Mesenchymal stem cell (in vitro differentiated cells and primary cell): ENCODE data around the gene NMD3.

Experiments
- DNase-seq: peaks from one replicate; pipeline ENCODE4 v3.0.0-alpha.2; 2013
- H2AFZ ChIP-seq: one replicate; pipeline ENCODE4 v1.6.1; 2013; ENCODE audit warnings: low read depth, mild to moderate bottlenecking, control low read depth, inconsistent platforms, low read length, moderate library complexity
- H2AK5ac ChIP-seq: 2 replicates; pipeline ENCODE4 v1.6.1; 2013; ENCODE audit warnings: low read length, moderate library complexity, mild to moderate bottlenecking, inconsistent platforms; ENCODE audit not compliant: severe bottlenecking
- H2BK120ac ChIP-seq: one replicate; pipeline ENCODE4 v1.6.1; 2013; ENCODE audit warnings: low read depth, mild to moderate bottlenecking, inconsistent platforms, low read length, moderate library complexity
- H2BK12ac ChIP-seq, 2 experiments: one replicate each; pipeline ENCODE4 v1.6.1; 2013; ENCODE audit warnings: inconsistent platforms in 2 of 2, low read length in 2 of 2, mild to moderate bottlenecking in 2 of 2, moderate library complexity in 2 of 2, control low read depth in 1 of 2
- H2BK15ac ChIP-seq: one replicate; pipeline ENCODE4 v1.6.1; 2013; ENCODE audit warnings: mild to moderate bottlenecking, low read depth, inconsistent platforms; ENCODE audit not compliant: poor library complexity, severe bottlenecking
- H2BK5ac ChIP-seq: 2 replicates; pipeline ENCODE4 v1.6.1; 2013; ENCODE audit warnings: low read depth, mild to moderate bottlenecking, low read length, control low read depth, inconsistent platforms; ENCODE audit not compliant: poor library complexity, severe bottlenecking
- H3K14ac ChIP-seq, 2 experiments: one replicate each; pipeline ENCODE4 v1.6.1; 2013; ENCODE audit warnings: inconsistent platforms in 2 of 2, low read length in 2 of 2, control low read depth in 1 of 2, mild to moderate bottlenecking in 1 of 2, moderate library complexity in 1 of 2
- H3K18ac ChIP-seq, 2 experiments: one replicate each; pipeline ENCODE4 v1.6.1; 2013; ENCODE audit warnings: inconsistent platforms in 2 of 2, low read length in 2 of 2, control low read depth in 1 of 2, low read depth in 1 of 2, mild to moderate bottlenecking in 1 of 2
- H3K23ac ChIP-seq, 2 experiments: one replicate each; pipeline ENCODE4 v1.6.1; 2013; ENCODE audit warnings: inconsistent platforms in 2 of 2, low read length in 2 of 2, mild to moderate bottlenecking in 2 of 2, moderate library complexity in 2 of 2, control low read depth in 1 of 2
- H3K27ac ChIP-seq: 2 replicates; pipeline ENCODE4 v1.5.1; 2013; ENCODE audit warnings: mild to moderate bottlenecking, moderate library complexity, low read length, control low read depth, inconsistent platforms; ENCODE audit not compliant: poor library complexity, severe bottlenecking
- H3K27me3 ChIP-seq, 2 experiments: 2 replicates each; pipeline versions ENCODE4 v1.6.1 to v1.7.0; 2013; ENCODE audit warnings: low read length in 2 of 2, mild to moderate bottlenecking in 2 of 2, moderate library complexity in 2 of 2, control low read depth in 1 of 2, inconsistent platforms in 1 of 2; ENCODE audit not compliant: control insufficient read depth in 1 of 2, insufficient read depth in 1 of 2
- H3K36me3 ChIP-seq, 2 experiments: 2 replicates each; pipeline versions ENCODE4 v1.6.1 to v1.7.0; 2013; ENCODE audit warnings: low read length in 2 of 2, control low read depth in 1 of 2, inconsistent platforms in 1 of 2, low read depth in 1 of 2, mild to moderate bottlenecking in 1 of 2; ENCODE audit not compliant: insufficient read depth in 2 of 2, control insufficient read depth in 1 of 2
- H3K4ac ChIP-seq, 2 experiments: one replicate each; pipeline ENCODE4 v1.6.1; 2013; ENCODE audit warnings: inconsistent platforms in 2 of 2, low read length in 2 of 2, mild to moderate bottlenecking in 2 of 2, moderate library complexity in 2 of 2, control low read depth in 1 of 2, low read depth in 1 of 2
- H3K4me1 ChIP-seq: 2 replicates; pipeline ENCODE4 v1.6.1; 2013; ENCODE audit warnings: low read depth, low read length, control low read depth; ENCODE audit not compliant: control insufficient read depth, insufficient read depth
- H3K4me2 ChIP-seq: 2 replicates; pipeline ENCODE4 v1.6.1; 2013; ENCODE audit warnings: low read length, mild to moderate bottlenecking, inconsistent platforms; ENCODE audit not compliant: poor library complexity, severe bottlenecking
- H3K4me3 ChIP-seq, 2 experiments: 2 replicates each; pipeline versions ENCODE4 v1.5.1 to v1.7.0; 2013; ENCODE audit warnings: low read length in 2 of 2, mild to moderate bottlenecking in 2 of 2, control low read depth in 1 of 2, low read depth in 1 of 2; ENCODE audit not compliant: insufficient read depth in 1 of 2
- H3K79me1 ChIP-seq: replicated peaks from 2 replicates; pipeline ENCODE4 v1.6.1; 2013; ENCODE audit warnings: mild to moderate bottlenecking, control low read depth, low read length, inconsistent platforms; ENCODE audit not compliant: poor library complexity, severe bottlenecking
- H3K9ac ChIP-seq: 2 replicates; pipeline ENCODE4 v1.7.0; 2013; ENCODE audit warnings: mild to moderate bottlenecking, low read length, moderate library complexity
- H3K9me3 ChIP-seq: 2 replicates; pipeline ENCODE4 v1.7.0; 2013; ENCODE audit warnings: mild to moderate bottlenecking, low read length; ENCODE audit not compliant: control insufficient read depth
- H4K8ac ChIP-seq: one replicate; pipeline ENCODE4 v1.6.1; 2013; ENCODE audit warnings: inconsistent platforms, mild to moderate bottlenecking, low read length, moderate library complexity
- H4K91ac ChIP-seq: one replicate; pipeline ENCODE4 v1.6.1; 2013; ENCODE audit warnings: mild to moderate bottlenecking, low read length, inconsistent platforms
- WGBS: methylation state at CpG from one replicate; pipeline ENCODE4 v1.1.7; 2013; ENCODE audit warnings: mixed read lengths; 5-methylcytosine and 5-hydroxymethylcytosine counted together

Gene NMD3

GRCh38 chr3:161263057-161263456, 41.9 kb downstream of the NMD3 start:
- peaks cover 0 to 16% of the 10 kb centered on the region in 2 experiments for H3K36me3 ChIP-seq
- H3K79me1 ChIP-seq: peaks cover 9% of the 10 kb centered on the region
- no peak overlapping the region for H2AK5ac ChIP-seq
- H4K91ac ChIP-seq: no peak overlapping the region
- H3K14ac ChIP-seq: no peak overlapping the region
- no peak overlapping the region for H3K27ac ChIP-seq
- no peak overlapping the region for H2BK12ac ChIP-seq
- no peaks in the 10 kb centered on the region for H3K4me1 ChIP-seq
- no peaks in the 10 kb centered on the region for H3K27me3 ChIP-seq
- no peak overlapping the region for H2BK120ac ChIP-seq
- no peak overlapping the region for H4K8ac ChIP-seq
- H2AFZ ChIP-seq: no peak overlapping the region
- peaks cover 3% of the 10 kb centered on the region for H3K9me3 ChIP-seq
- H3K18ac ChIP-seq: no peak overlapping the region
- peak; percentile 67 for DNase-seq
- H3K4me3 ChIP-seq: no peak overlapping the region
- H2BK15ac ChIP-seq: no peak overlapping the region
- H3K23ac ChIP-seq: no peak overlapping the region
- H3K4me2 ChIP-seq: no peak overlapping the region
- no peak overlapping the region for H3K4ac ChIP-seq
- WGBS: 83% methylated on average over 2 of the region's 3 CpGs
- H3K9ac ChIP-seq: peak overlapping the region; percentile 36
- H2BK5ac ChIP-seq: no peak overlapping the region

GRCh38 chr3:161264852-161265251, 43.7 kb downstream of the NMD3 start:
- no peak overlapping the region for H3K4me2 ChIP-seq
- H3K23ac ChIP-seq: no peak overlapping the region
- H3K14ac ChIP-seq: no peak overlapping the region
- no peak overlapping the region for H3K18ac ChIP-seq
- no peak overlapping the region for H4K91ac ChIP-seq
- H4K8ac ChIP-seq: no peak overlapping the region
- no peak overlapping the region for H3K4me3 ChIP-seq
- H2AK5ac ChIP-seq: no peak overlapping the region
- H3K36me3 ChIP-seq: peaks cover 0 to 10% of the 10 kb centered on the region in 2 experiments
- H2BK15ac ChIP-seq: no peak overlapping the region
- no peak overlapping the region for H2BK120ac ChIP-seq
- H3K9ac ChIP-seq: no peak overlapping the region
- peaks cover 3% of the 10 kb centered on the region for H3K9me3 ChIP-seq
- WGBS: no CpG with 5 or more reads among the region's 1 CpG
- H3K4ac ChIP-seq: no peak overlapping the region
- H3K27ac ChIP-seq: peak overlapping the region; percentile 26
- no peak overlapping the region for H2BK5ac ChIP-seq
- peak; percentile 41 for DNase-seq
- no peaks in the 10 kb centered on the region for H3K4me1 ChIP-seq
- peaks cover 7% of the 10 kb centered on the region for H3K79me1 ChIP-seq
- H2BK12ac ChIP-seq: no peak overlapping the region
- no peaks in the 10 kb centered on the region for H3K27me3 ChIP-seq
- H2AFZ ChIP-seq: no peak overlapping the region

GRCh38 chr3:161265916-161266571, 44.9 kb downstream of the NMD3 start:
- Histone ChIP-seq H2BK120ac (no peak overlapping the region), H3K9me3 (peaks cover 3% of the 10 kb centered on the region), H3K9ac (peak overlapping the region; percentile 25), H3K27ac (peak overlapping the region; percentile 65), H3K14ac (no peak overlapping the region), H3K79me1 (peaks cover 6% of the 10 kb centered on the region), H3K4me1 (no peaks in the 10 kb centered on the region), H4K8ac (peak overlapping the region; percentile 55), H3K23ac (no peak overlapping the region), H3K4me3 (no peak overlapping the region), H2AK5ac (peak overlapping the region; percentile 93), H2BK5ac (no peak overlapping the region), H2AFZ (no peak overlapping the region), H3K4ac (peak overlapping the region in 1 of 2 experiments; percentile 73), H2BK15ac (no peak overlapping the region), H3K36me3 (peaks cover 0 to 10% of the 10 kb centered on the region in 2 experiments), H3K4me2 (no peak overlapping the region), H3K27me3 (no peaks in the 10 kb centered on the region), H3K18ac (no peak overlapping the region), H2BK12ac (peak overlapping the region in 1 of 2 experiments; percentile 18), H4K91ac (no peak overlapping the region)
- 76% methylated on average over 4 of the region's 5 CpGs for WGBS
- peak; percentile 12 for DNase-seq

- Histone ChIP-seq H3K4ac (no peak overlapping the region), H2BK12ac (no peak overlapping the region), H3K4me1 (no peaks in the 10 kb centered on the region), H3K9me3 (peaks cover 3% of the 10 kb centered on the region), H3K9ac (peak overlapping the region; percentile 25), H2BK120ac (no peak overlapping the region), H3K36me3 (peaks cover 0 to 10% of the 10 kb centered on the region in 2 experiments), H3K18ac (no peak overlapping the region), H2BK5ac (no peak overlapping the region), H3K4me2 (no peak overlapping the region), H3K14ac (no peak overlapping the region), H4K8ac (no peak overlapping the region), H2AK5ac (no peak overlapping the region), H3K27me3 (no peaks in the 10 kb centered on the region), H3K4me3 (no peak overlapping the region), H3K23ac (no peak overlapping the region), H2AFZ (no peak overlapping the region), H3K79me1 (peaks cover 6% of the 10 kb centered on the region), H4K91ac (no peak overlapping the region), H2BK15ac (no peak overlapping the region), H3K27ac (peak overlapping the region; percentile 74)
- WGBS: 0% methylated on average over 1 of the region's 1 CpG
- DNase-seq: peak; percentile 84
These were observed 45.6 kb downstream of the NMD3 start for GRCh38 chr3:161266731-161267150.
